ENCODE data around the gene TTC24.

The TTC24 gene

GRCh38 chr1:156591181-156591431, 11.6 kb downstream of the TTC24 start:
- peaks cover 29% of the 10 kb centered on the region for H3K36me3 ChIP-seq (ENCODE audit: control insufficient read depth, insufficient read depth, low read length)
- peak overlapping the region; percentile 93 for H3K4me3 ChIP-seq (ENCODE audit: low read depth, low read length)
- H3K9me3 ChIP-seq (ENCODE audit: control insufficient read depth, insufficient read depth, low read length): no peaks in the 10 kb centered on the region
- H3K27me3 ChIP-seq (ENCODE audit: control insufficient read depth, insufficient read depth, low read length): no peaks in the 10 kb centered on the region
- H3K4me1 ChIP-seq (ENCODE audit: control insufficient read depth, insufficient read depth, low read length): no peaks in the 10 kb centered on the region
- peak overlapping the region; percentile 74 for H3K9ac ChIP-seq (ENCODE audit: low read depth, low read length)

DNA sequence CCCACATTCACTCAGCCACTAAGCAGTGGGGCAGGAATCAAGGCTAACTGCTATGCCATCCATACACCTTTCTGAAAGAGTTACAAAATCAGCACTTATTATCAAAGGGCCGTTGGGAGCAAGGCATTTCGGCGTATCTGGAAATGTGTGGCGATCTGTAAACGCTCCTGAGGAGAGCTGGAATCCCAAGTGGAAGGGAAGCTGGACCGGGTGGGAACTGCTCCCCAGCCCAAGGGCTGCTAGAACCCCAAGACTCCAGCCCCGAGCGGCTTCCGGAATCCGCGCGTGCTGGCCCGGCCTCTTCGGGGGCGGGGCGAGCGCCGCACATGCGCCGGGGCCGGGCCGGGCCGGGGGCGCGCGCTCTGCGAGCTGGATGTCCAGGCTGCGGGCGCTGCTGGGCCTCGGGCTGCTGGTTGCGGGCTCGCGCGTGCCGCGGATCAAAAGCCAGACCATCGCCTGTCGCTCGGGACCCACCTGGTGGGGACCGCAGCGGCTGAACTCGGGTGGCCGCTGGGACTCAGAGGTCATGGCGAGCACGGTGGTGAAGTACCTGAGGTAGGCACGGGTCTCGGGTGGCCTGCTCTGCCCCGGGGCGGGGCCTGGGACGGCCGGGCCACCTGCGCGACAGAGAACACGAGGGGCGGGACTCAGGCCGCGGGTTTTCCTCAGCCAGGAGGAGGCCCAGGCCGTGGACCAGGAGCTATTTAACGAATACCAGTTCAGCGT, 12.1 kb downstream of the TTC24 start, which contains the start of gene NAXE:
TSS of gene NAXE (plus strand) at position 345 of the 726 bp plus-strand sequence. CDS start at position 374, 29 bp downstream.
- H3K36me3 ChIP-seq (ENCODE audit: control insufficient read depth, insufficient read depth, low read length): peaks cover 32% of the 10 kb centered on the region
- H3K27me3 ChIP-seq (ENCODE audit: control insufficient read depth, insufficient read depth, low read length): no peaks in the 10 kb centered on the region
- H3K4me3 ChIP-seq (ENCODE audit: low read depth, low read length): peak within 1 kb of the TSS; percentile 93
- H3K4me1 ChIP-seq (ENCODE audit: control insufficient read depth, insufficient read depth, low read length): no peaks in the 10 kb centered on the region
- peak within 1 kb of the TSS; percentile 88 for H3K9ac ChIP-seq (ENCODE audit: low read depth, low read length)
- no peaks in the 10 kb centered on the region for H3K9me3 ChIP-seq (ENCODE audit: control insufficient read depth, insufficient read depth, low read length)

DNA sequence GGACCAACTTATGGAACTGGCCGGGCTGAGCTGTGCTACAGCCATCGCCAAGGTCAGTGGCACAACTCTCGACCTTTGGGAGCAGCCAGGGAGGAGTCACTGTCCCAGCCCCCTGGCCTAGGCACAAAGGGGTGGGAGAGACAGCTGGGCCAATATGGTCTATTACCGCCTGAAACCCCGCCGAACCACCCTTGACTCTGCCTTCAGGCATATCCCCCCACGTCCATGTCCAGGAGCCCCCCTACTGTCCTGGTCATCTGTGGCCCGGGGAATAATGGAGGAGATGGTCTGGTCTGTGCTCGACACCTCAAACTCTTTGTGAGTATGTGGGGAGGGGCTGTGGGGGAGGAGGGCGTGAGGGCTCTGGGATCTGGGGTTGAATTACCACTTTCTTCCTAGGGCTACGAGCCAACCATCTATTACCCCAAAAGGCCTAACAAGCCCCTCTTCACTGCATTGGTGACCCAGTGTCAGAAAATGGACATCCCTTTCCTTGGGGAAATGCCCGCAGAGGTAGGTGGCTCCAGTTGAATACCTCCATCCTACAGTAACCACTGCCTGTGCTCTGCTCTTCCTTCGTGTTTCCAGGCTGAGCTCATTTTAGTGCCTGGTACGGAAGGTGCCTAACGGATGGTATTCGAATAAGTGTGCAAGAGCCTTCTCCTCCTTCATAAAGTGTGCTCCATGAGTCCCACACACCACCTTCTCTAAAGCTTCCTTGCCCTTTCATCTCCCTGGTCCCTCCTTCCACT, 12.8 kb downstream of the TTC24 start:
- H3K9ac ChIP-seq (ENCODE audit: low read depth, low read length): peak overlapping the region; percentile 88
- no peaks in the 10 kb centered on the region for H3K27me3 ChIP-seq (ENCODE audit: control insufficient read depth, insufficient read depth, low read length)
- peak overlapping the region; percentile 93 for H3K4me3 ChIP-seq (ENCODE audit: low read depth, low read length)
- peaks cover 37% of the 10 kb centered on the region for H3K36me3 ChIP-seq (ENCODE audit: control insufficient read depth, insufficient read depth, low read length)
- H3K4me1 ChIP-seq (ENCODE audit: control insufficient read depth, insufficient read depth, low read length): no peaks in the 10 kb centered on the region
- H3K9me3 ChIP-seq (ENCODE audit: control insufficient read depth, insufficient read depth, low read length): no peaks in the 10 kb centered on the region

GRCh38 chr1:156592910-156593660, 13.6 kb downstream of the TTC24 start:
- Histone ChIP-seq H3K9ac (ENCODE audit: low read depth, low read length) (no peak overlapping the region), H3K36me3 (ENCODE audit: control insufficient read depth, insufficient read depth, low read length) (peaks cover 44% of the 10 kb centered on the region)

DNA sequence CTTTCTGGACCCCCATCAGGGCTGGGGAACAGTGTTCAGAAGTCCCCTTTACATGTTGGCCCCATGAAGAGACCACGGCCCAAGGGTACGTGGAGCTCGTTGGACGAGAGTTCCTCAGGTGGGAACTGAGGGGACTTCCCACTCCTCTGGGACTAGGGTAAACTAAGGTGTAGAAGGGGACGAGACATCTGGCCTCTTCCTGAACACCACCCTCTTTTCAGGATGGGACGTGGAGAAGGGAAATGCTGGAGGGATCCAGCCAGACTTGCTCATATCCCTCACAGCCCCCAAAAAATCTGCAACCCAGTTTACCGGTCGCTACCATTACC, 14.1 kb downstream of the TTC24 start:
- Histone ChIP-seq H3K4me3 (ENCODE audit: low read depth, low read length) (no peak overlapping the region), H3K9ac (ENCODE audit: low read depth, low read length) (no peak overlapping the region), H3K9me3 (ENCODE audit: control insufficient read depth, insufficient read depth, low read length) (no peaks in the 10 kb centered on the region), H3K36me3 (ENCODE audit: control insufficient read depth, insufficient read depth, low read length) (peaks cover 48% of the 10 kb centered on the region), H3K27me3 (ENCODE audit: control insufficient read depth, insufficient read depth, low read length) (no peaks in the 10 kb centered on the region), H3K4me1 (ENCODE audit: control insufficient read depth, insufficient read depth, low read length) (no peaks in the 10 kb centered on the region)

More at GRCh38 chr1:156592910-156593660, 13.6 kb downstream of the TTC24 start:
- no peaks in the 10 kb centered on the region for H3K27me3 ChIP-seq (ENCODE audit: control insufficient read depth, insufficient read depth, low read length)
- no peaks in the 10 kb centered on the region for H3K4me1 ChIP-seq (ENCODE audit: control insufficient read depth, insufficient read depth, low read length)
- H3K4me3 ChIP-seq (ENCODE audit: low read depth, low read length): no peak overlapping the region
- H3K9me3 ChIP-seq (ENCODE audit: control insufficient read depth, insufficient read depth, low read length): no peaks in the 10 kb centered on the region

DNA sequence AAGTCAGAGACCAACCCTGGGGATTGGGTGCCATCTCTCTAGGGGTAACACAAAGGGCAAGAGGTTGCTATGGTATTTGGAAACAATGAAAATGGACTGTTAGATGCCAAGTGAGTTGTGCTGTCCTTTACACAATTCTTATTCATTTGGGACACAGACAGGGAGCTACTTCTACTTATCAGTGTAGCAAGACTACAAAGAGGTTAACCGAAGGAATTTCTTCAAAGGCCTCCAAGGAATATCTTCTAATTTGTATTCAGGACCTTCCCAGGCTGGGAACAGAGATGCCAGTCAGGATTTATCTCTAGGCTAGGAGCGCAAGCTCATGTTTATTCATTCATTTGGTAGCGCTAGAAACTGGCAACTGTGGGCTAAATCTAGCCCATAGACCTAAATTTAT, 14.7 kb downstream of the TTC24 start:
- Histone ChIP-seq H3K9me3 (ENCODE audit: control insufficient read depth, insufficient read depth, low read length) (no peaks in the 10 kb centered on the region), H3K36me3 (ENCODE audit: control insufficient read depth, insufficient read depth, low read length) (peaks cover 48% of the 10 kb centered on the region), H3K4me3 (ENCODE audit: low read depth, low read length) (no peak overlapping the region), H3K27me3 (ENCODE audit: control insufficient read depth, insufficient read depth, low read length) (no peaks in the 10 kb centered on the region), H3K9ac (ENCODE audit: low read depth, low read length) (no peak overlapping the region), H3K4me1 (ENCODE audit: control insufficient read depth, insufficient read depth, low read length) (no peaks in the 10 kb centered on the region)

DNA sequence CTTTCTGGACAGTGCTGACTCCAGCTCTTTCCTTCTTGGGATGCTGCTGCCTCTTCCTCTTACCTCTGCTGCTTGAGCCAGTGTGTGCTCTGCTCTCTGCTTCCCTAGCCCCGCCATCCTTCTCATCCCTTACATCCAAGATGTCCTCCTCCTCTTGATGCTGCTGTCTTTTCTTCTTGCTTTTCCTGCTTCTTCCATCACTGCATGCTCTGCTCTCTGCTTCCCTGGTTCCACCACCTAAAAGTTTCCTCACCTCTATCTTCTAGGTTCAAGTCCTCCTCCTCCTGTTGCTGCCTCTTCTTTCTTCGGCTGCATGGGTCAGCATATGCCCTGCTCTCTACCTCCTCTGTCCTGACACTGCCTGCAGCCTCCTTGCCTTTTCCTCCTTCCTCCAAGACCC, 15.5 kb downstream of the TTC24 start:
- H3K36me3 ChIP-seq (ENCODE audit: control insufficient read depth, insufficient read depth, low read length): peaks cover 48% of the 10 kb centered on the region
- H3K9ac ChIP-seq (ENCODE audit: low read depth, low read length): no peak overlapping the region
- H3K4me1 ChIP-seq (ENCODE audit: control insufficient read depth, insufficient read depth, low read length): no peaks in the 10 kb centered on the region
- H3K27me3 ChIP-seq (ENCODE audit: control insufficient read depth, insufficient read depth, low read length): no peaks in the 10 kb centered on the region
- H3K9me3 ChIP-seq (ENCODE audit: control insufficient read depth, insufficient read depth, low read length): no peaks in the 10 kb centered on the region
- H3K4me3 ChIP-seq (ENCODE audit: low read depth, low read length): no peak overlapping the region

GRCh38 chr1:156596426-156596825, 16.9 kb downstream of the TTC24 start:
- peaks cover 48% of the 10 kb centered on the region for H3K36me3 ChIP-seq (ENCODE audit: control insufficient read depth, insufficient read depth, low read length)
- no peaks in the 10 kb centered on the region for H3K27me3 ChIP-seq (ENCODE audit: control insufficient read depth, insufficient read depth, low read length)
- no peak overlapping the region for H3K4me3 ChIP-seq (ENCODE audit: low read depth, low read length)
- H3K9ac ChIP-seq (ENCODE audit: low read depth, low read length): no peak overlapping the region
- no peaks in the 10 kb centered on the region for H3K4me1 ChIP-seq (ENCODE audit: control insufficient read depth, insufficient read depth, low read length)
- H3K9me3 ChIP-seq (ENCODE audit: control insufficient read depth, insufficient read depth, low read length): no peaks in the 10 kb centered on the region

DNA sequence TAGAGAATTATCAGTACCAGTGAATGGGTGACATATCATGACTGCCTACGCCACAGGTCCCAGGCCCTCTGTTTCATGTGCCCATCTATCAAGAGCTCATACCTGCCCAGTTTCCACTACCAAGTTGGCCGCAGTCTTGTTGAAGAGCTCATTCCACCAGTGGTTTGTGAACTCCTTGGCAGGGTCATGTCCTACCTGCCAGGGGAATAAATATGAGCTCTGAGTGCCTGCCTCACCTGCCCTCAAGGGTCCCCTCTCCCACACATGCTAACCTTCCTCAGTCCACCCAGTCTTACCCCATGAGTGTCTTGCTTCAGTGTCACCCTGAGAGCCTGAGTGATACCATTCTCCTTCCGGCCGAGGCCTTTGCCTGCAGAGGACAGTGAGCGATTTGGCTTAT, 18.6 kb downstream of the TTC24 start:
- peaks cover 44% of the 10 kb centered on the region for H3K36me3 ChIP-seq (ENCODE audit: control insufficient read depth, insufficient read depth, low read length)
- no peaks in the 10 kb centered on the region for H3K9me3 ChIP-seq (ENCODE audit: control insufficient read depth, insufficient read depth, low read length)
- H3K9ac ChIP-seq (ENCODE audit: low read depth, low read length): no peak overlapping the region
- no peak overlapping the region for H3K4me3 ChIP-seq (ENCODE audit: low read depth, low read length)
- no peaks in the 10 kb centered on the region for H3K4me1 ChIP-seq (ENCODE audit: control insufficient read depth, insufficient read depth, low read length)
- H3K27me3 ChIP-seq (ENCODE audit: control insufficient read depth, insufficient read depth, low read length): no peaks in the 10 kb centered on the region

DNA sequence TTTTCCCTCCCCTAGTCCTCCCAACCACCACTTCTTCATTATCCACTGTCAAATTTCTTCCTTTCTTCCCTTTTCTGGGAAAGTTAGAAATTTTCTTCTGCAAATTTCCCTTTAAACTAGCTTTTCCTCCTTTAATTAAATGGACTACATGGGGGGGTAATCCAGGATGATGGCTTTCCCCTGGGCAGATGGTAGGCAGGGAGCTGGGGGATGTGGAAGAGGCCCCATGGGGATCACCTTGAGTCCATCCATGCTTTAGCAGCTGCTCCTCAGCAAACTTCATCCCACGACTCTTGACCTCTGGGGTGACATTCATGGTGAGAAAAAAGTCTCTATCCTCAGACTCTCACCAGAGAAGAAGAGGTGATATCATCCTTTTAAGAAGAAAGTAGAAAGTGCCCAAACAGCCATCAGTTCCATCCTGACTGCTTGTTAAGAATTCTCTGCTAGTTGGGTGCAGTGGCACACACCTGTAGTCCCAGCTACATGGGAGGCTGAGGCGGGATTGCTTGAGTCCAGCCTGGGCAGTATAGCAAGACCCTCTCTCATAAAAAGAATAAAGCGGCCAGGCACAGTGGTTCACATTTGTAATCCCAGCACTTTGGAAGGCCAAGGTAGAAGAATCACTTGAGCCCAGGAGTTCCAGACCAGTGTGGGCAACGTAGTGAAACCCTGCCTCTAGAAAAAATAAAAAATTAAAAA, 19.4 kb downstream of the TTC24 start:
- H3K9me3 ChIP-seq (ENCODE audit: control insufficient read depth, insufficient read depth, low read length): no peaks in the 10 kb centered on the region
- no peak overlapping the region for H3K9ac ChIP-seq (ENCODE audit: low read depth, low read length)
- no peaks in the 10 kb centered on the region for H3K4me1 ChIP-seq (ENCODE audit: control insufficient read depth, insufficient read depth, low read length)
- no peak overlapping the region for H3K4me3 ChIP-seq (ENCODE audit: low read depth, low read length)
- no peaks in the 10 kb centered on the region for H3K27me3 ChIP-seq (ENCODE audit: control insufficient read depth, insufficient read depth, low read length)
- H3K36me3 ChIP-seq (ENCODE audit: control insufficient read depth, insufficient read depth, low read length): peaks cover 38% of the 10 kb centered on the region

- no peak overlapping the region for H3K4me3 ChIP-seq (ENCODE audit: low read depth, low read length)
- no peak overlapping the region for H3K9ac ChIP-seq (ENCODE audit: low read depth, low read length)
- H3K36me3 ChIP-seq (ENCODE audit: control insufficient read depth, insufficient read depth, low read length): peaks cover 31% of the 10 kb centered on the region
- H3K27me3 ChIP-seq (ENCODE audit: control insufficient read depth, insufficient read depth, low read length): no peaks in the 10 kb centered on the region
- no peaks in the 10 kb centered on the region for H3K4me1 ChIP-seq (ENCODE audit: control insufficient read depth, insufficient read depth, low read length)
- no peaks in the 10 kb centered on the region for H3K9me3 ChIP-seq (ENCODE audit: control insufficient read depth, insufficient read depth, low read length)
Observed at GRCh38 chr1:156599811-156600210, 20.3 kb downstream of the TTC24 start.
